GM12878 (cell line): Measurements from ENCODE around the gene NMT1. TPM values are rescaled to one million over a fixed set of nuclear protein-coding genes. Genes with fewer than 3 reads are reported as not detected.

Experiments
- BCL11A ChIP-seq: IDR thresholded peaks from 2 replicates; pipeline ENCODE4 v1.6.1; 2011; ENCODE audit warnings: low read depth, low read length
- IRF4 ChIP-seq: IDR thresholded peaks from 2 replicates; pipeline ENCODE4 v1.6.1; 2011; ENCODE audit warnings: low read depth, low read length
- MTA3 ChIP-seq: IDR thresholded peaks from 2 replicates; pipeline ENCODE4 v1.6.1; 2012; ENCODE audit warnings: low read length, inconsistent platforms, borderline replicate concordance
- NBN ChIP-seq: fragments of 450-650 bp; IDR thresholded peaks from 2 replicates; pipeline ENCODE4 v1.6.1; 2016
- PAX5 ChIP-seq: IDR thresholded peaks from 2 replicates; pipeline ENCODE4 v1.6.1; 2011; ENCODE audit warnings: low read depth, low read length, borderline replicate concordance
- POLR2AphosphoS2 ChIP-seq: IDR thresholded peaks from 2 replicates; pipeline ENCODE4 v1.6.1; 2011; ENCODE audit warnings: low read depth, mild to moderate bottlenecking, low read length, improper control_type of control experiment, moderate library complexity
- POU2F2 ChIP-seq: IDR thresholded peaks from 3 replicates; pipeline ENCODE4 v1.6.1; 2011; ENCODE audit warnings: low read depth, mild to moderate bottlenecking, low read length, borderline replicate concordance
- RAD21 ChIP-seq: IDR thresholded peaks from 2 replicates; pipeline ENCODE4 v1.6.1; 2011; ENCODE audit warnings: mild to moderate bottlenecking, low read depth, low read length, moderate library complexity; ENCODE audit not compliant: insufficient read depth
- STAT3 ChIP-seq: IDR thresholded peaks from 2 replicates; pipeline ENCODE4 v1.6.1; 2011; ENCODE audit warnings: low read depth, low read length, improper control_type of control experiment
- polyA plus RNA-seq, 11 experiments: library from polyadenylated mRNA; depleted of rRNA in 4 of 11; unstranded in 6 of 11; stranded (reverse) in 5 of 11; fragments of >200 nt; fragmentation: Nextera tagmentation in 4 of 11; fragmentation: Illumina TruSeq in 1 of 11; extraction: Ambion mirVana in 4 of 11; extraction: Trizol in 1 of 11; gene quantifications; 1 replicate in 1 of 11; 2 replicates in 10 of 11; pipeline versions ENCODE4 v1.2.1 to v1.2.3, GENCODE V29; 2011 to 2016; ENCODE audit warnings: inconsistent platforms in 2 of 11, missing spikeins in 2 of 11, low read depth in 1 of 11
- total RNA-seq, 4 experiments: library from RNA; depleted of rRNA in 3 of 4; stranded (reverse); fragments of >200 nt in 3 of 4; fragmentation: Illumina TruSeq in 1 of 4; extraction: Trizol in 1 of 4; gene quantifications; 2 replicates each; pipeline versions ENCODE4 v1.2.1 to v1.2.3, GENCODE V29; 2013 to 2021
- TF ChIP-seq, protein P1 (sequence below): fragments of 450-650 bp; IDR thresholded peaks from 2 replicates; pipeline ENCODE4 v1.6.1; 2017; ENCODE audit warnings: mild to moderate bottlenecking
- TF ChIP-seq, protein P2 (sequence below): fragments of 450-650 bp; formaldehyde crosslinking; IDR thresholded peaks from 2 replicates; pipeline ENCODE4 v1.5.0; 2022; ENCODE audit warnings: mild to moderate bottlenecking, missing genetic modification characterization
- TF ChIP-seq, protein P3 (sequence below): IDR thresholded peaks from 2 replicates; pipeline ENCODE4 v1.6.1; 2012; ENCODE audit warnings: improper control_type of control experiment, low read depth, low read length; ENCODE audit not compliant: insufficient replicate concordance
- TF ChIP-seq, protein P4 (sequence below), 3 experiments: IDR thresholded peaks in 2 of 3; conservative IDR thresholded peaks in 1 of 3; 2 replicates each; pipeline ENCODE4 v1.5.1; 2011; ENCODE audit warnings: low read depth in 3 of 3, low read length in 3 of 3, mild to moderate bottlenecking in 3 of 3, control low read depth in 2 of 3, moderate library complexity in 2 of 3, inconsistent platforms in 1 of 3, mixed read lengths in 1 of 3; ENCODE audit not compliant: control insufficient read depth in 2 of 3, insufficient read depth in 1 of 3; ENCODE audit errors: extremely low read depth in 1 of 3

The NMT1 gene
- total and polyA plus RNA-seq, 10 of the 15 experiments (the other 5 are each of a cell fraction or from before 2014, with no cell fraction given), result 96.7 to 395 (median 222) TPM

DNA sequence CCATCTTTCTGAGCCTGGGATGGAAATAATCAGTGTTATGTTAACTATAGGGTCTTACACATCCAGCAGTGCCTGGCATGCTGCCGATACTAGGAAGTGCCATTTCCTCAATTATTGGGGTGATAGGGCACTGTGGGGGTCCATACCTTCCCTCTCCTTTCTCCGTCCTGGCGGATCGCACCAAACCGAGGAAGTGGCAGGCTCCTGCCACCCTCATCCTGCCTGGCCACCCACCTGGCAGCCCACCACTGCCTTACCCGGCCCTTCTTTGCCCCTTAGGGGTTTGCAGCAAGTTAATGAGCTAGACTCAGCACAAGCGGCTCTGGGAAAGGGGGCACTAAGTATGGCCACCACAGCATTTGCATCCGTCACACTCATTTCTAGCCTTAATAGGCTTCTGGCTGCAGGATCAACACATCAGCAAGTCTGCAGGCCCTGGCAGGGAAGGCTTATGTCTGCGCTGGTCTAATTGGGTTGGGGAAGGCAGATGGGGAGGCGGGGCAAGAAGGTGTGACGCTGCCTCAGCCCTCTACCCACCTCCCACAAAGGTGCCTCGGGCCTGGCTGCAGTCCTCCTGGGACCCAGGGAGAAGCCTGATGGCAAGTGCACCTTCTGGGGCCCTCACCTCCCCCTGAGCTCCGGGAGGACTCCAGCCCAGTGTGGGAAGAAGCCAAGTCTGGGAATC is 38.3 kb upstream of the NMT1 start (continued):
- TF ChIP-seq NBN (no peak), POLR2AphosphoS2 (0 out of 2 replicates have a peak, but pooled peaks have one; percentile 20), BCL11A (peak; percentile 37; the same call in 1 of the 2 replicates), MTA3 (no peak), STAT3 (no peak), IRF4 (0 out of 2 replicates have a peak, but pooled peaks have one; percentile 40), POU2F2 (peak; percentile 97; the same call in 2 of the 3 replicates), PAX5 (no peak), RAD21 (no peak)
- TF ChIP-seq, protein P1, sequence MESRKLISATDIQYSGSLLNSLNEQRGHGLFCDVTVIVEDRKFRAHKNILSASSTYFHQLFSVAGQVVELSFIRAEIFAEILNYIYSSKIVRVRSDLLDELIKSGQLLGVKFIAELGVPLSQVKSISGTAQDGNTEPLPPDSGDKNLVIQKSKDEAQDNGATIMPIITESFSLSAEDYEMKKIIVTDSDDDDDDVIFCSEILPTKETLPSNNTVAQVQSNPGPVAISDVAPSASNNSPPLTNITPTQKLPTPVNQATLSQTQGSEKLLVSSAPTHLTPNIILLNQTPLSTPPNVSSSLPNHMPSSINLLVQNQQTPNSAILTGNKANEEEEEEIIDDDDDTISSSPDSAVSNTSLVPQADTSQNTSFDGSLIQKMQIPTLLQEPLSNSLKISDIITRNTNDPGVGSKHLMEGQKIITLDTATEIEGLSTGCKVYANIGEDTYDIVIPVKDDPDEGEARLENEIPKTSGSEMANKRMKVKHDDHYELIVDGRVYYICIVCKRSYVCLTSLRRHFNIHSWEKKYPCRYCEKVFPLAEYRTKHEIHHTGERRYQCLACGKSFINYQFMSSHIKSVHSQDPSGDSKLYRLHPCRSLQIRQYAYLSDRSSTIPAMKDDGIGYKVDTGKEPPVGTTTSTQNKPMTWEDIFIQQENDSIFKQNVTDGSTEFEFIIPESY, result no peak
- TF ChIP-seq, protein P2, sequence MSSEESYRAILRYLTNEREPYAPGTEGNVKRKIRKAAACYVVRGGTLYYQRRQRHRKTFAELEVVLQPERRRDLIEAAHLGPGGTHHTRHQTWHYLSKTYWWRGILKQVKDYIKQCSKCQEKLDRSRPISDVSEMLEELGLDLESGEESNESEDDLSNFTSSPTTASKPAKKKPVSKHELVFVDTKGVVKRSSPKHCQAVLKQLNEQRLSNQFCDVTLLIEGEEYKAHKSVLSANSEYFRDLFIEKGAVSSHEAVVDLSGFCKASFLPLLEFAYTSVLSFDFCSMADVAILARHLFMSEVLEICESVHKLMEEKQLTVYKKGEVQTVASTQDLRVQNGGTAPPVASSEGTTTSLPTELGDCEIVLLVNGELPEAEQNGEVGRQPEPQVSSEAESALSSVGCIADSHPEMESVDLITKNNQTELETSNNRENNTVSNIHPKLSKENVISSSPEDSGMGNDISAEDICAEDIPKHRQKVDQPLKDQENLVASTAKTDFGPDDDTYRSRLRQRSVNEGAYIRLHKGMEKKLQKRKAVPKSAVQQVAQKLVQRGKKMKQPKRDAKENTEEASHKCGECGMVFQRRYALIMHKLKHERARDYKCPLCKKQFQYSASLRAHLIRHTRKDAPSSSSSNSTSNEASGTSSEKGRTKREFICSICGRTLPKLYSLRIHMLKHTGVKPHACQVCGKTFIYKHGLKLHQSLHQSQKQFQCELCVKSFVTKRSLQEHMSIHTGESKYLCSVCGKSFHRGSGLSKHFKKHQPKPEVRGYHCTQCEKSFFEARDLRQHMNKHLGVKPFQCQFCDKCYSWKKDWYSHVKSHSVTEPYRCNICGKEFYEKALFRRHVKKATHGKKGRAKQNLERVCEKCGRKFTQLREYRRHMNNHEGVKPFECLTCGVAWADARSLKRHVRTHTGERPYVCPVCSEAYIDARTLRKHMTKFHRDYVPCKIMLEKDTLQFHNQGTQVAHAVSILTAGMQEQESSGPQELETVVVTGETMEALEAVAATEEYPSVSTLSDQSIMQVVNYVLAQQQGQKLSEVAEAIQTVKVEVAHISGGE, result no peak
- TF ChIP-seq, protein P3, sequence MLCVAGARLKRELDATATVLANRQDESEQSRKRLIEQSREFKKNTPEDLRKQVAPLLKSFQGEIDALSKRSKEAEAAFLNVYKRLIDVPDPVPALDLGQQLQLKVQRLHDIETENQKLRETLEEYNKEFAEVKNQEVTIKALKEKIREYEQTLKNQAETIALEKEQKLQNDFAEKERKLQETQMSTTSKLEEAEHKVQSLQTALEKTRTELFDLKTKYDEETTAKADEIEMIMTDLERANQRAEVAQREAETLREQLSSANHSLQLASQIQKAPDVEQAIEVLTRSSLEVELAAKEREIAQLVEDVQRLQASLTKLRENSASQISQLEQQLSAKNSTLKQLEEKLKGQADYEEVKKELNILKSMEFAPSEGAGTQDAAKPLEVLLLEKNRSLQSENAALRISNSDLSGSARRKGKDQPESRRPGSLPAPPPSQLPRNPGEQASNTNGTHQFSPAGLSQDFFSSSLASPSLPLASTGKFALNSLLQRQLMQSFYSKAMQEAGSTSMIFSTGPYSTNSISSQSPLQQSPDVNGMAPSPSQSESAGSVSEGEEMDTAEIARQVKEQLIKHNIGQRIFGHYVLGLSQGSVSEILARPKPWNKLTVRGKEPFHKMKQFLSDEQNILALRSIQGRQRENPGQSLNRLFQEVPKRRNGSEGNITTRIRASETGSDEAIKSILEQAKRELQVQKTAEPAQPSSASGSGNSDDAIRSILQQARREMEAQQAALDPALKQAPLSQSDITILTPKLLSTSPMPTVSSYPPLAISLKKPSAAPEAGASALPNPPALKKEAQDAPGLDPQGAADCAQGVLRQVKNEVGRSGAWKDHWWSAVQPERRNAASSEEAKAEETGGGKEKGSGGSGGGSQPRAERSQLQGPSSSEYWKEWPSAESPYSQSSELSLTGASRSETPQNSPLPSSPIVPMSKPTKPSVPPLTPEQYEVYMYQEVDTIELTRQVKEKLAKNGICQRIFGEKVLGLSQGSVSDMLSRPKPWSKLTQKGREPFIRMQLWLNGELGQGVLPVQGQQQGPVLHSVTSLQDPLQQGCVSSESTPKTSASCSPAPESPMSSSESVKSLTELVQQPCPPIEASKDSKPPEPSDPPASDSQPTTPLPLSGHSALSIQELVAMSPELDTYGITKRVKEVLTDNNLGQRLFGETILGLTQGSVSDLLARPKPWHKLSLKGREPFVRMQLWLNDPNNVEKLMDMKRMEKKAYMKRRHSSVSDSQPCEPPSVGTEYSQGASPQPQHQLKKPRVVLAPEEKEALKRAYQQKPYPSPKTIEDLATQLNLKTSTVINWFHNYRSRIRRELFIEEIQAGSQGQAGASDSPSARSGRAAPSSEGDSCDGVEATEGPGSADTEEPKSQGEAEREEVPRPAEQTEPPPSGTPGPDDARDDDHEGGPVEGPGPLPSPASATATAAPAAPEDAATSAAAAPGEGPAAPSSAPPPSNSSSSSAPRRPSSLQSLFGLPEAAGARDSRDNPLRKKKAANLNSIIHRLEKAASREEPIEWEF, result no peak
- TF ChIP-seq, protein P4, sequence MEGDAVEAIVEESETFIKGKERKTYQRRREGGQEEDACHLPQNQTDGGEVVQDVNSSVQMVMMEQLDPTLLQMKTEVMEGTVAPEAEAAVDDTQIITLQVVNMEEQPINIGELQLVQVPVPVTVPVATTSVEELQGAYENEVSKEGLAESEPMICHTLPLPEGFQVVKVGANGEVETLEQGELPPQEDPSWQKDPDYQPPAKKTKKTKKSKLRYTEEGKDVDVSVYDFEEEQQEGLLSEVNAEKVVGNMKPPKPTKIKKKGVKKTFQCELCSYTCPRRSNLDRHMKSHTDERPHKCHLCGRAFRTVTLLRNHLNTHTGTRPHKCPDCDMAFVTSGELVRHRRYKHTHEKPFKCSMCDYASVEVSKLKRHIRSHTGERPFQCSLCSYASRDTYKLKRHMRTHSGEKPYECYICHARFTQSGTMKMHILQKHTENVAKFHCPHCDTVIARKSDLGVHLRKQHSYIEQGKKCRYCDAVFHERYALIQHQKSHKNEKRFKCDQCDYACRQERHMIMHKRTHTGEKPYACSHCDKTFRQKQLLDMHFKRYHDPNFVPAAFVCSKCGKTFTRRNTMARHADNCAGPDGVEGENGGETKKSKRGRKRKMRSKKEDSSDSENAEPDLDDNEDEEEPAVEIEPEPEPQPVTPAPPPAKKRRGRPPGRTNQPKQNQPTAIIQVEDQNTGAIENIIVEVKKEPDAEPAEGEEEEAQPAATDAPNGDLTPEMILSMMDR (IDR thresholded peaks at IDR 0.05 in 2 of 3, conservative IDR thresholded peaks at IDR 0.05 in 1 of 3; ENCODE audit: control insufficient read depth in 2 of 3, extremely low read depth in 1 of 3, insufficient read depth in 1 of 3, low read depth in 3 of 3, low read length in 3 of 3), result no peak
